ENCODE data around the gene FOXP2. TPM values are rescaled to one million over a fixed set of nuclear protein-coding genes. Genes with fewer than 3 reads are reported as not detected.
"Not testable (repeated sequence)": the region's sequence is repeated elsewhere in the genome, so short reads cannot be mapped to it uniquely, and the experiment has no call there.

The FOXP2 gene
- total and polyA plus RNA-seq, 2 experiments from 2014 or later: 10.0 to 14.7 TPM

GRCh38 chr7:114533131-114533530 is 118.5 kb downstream of the FOXP2 start:
- no peaks in the 10 kb centered on the region for H3K79me2 ChIP-seq
- H3K27me3 ChIP-seq: no peaks in the 10 kb centered on the region
- no peaks in the 10 kb centered on the region for H3K9me2 ChIP-seq (replicated peaks; ENCODE audit: insufficient read depth)
- H3K4me1 ChIP-seq (ENCODE audit: insufficient read depth): peaks cover 11% of the 10 kb centered on the region
- DNase-seq (ENCODE audit: low spot score): no peak
- no peaks in the 10 kb centered on the region for H3K9me3 ChIP-seq (ENCODE audit: low read depth)
- no peak overlapping the region for H2AFZ ChIP-seq
- no peaks in the 10 kb centered on the region for H4K20me1 ChIP-seq (ENCODE audit: insufficient read depth, poor library complexity, severe bottlenecking)
- WGBS (ENCODE audit: low lambda C conversion rate, missing lambda C conversion rate): 62% methylated on average over 3 of the region's 3 CpGs
- H3K36me3 ChIP-seq (replicated peaks; ENCODE audit: insufficient read depth, low read depth): no peaks in the 10 kb centered on the region
- TF ChIP-seq CTCF (IDR thresholded peaks at IDR 0.05; ENCODE audit: poor library complexity): no peak
- TF ChIP-seq EZH2phosphoT487 (IDR thresholded peaks at IDR 0.05; ENCODE audit: low read depth, severe bottlenecking, unreplicated experiment): no peak
- TF ChIP-seq EZH2 (IDR thresholded peaks at IDR 0.05; ENCODE audit: borderline replicate concordance): no peak
- H3K4me2 ChIP-seq: no peak overlapping the region
- H3K27ac ChIP-seq: no peak overlapping the region
- no peak overlapping the region for H3K4me3 ChIP-seq

GRCh38 chr7:114534953-114535352 is 120.3 kb downstream of the FOXP2 start:
- no peak overlapping the region for H2AFZ ChIP-seq
- H3K4me1 ChIP-seq (ENCODE audit: insufficient read depth): peaks cover 5% of the 10 kb centered on the region
- H3K36me3 ChIP-seq (replicated peaks; ENCODE audit: insufficient read depth, low read depth): no peaks in the 10 kb centered on the region
- TF ChIP-seq EZH2 (IDR thresholded peaks at IDR 0.05; ENCODE audit: borderline replicate concordance) (no peak), CTCF (IDR thresholded peaks at IDR 0.05; ENCODE audit: poor library complexity) (no peak), EZH2phosphoT487 (IDR thresholded peaks at IDR 0.05; ENCODE audit: low read depth, severe bottlenecking, unreplicated experiment) (no peak)
- H3K9me3 ChIP-seq (ENCODE audit: low read depth): no peaks in the 10 kb centered on the region
- no peaks in the 10 kb centered on the region for H3K27me3 ChIP-seq
- WGBS (ENCODE audit: low lambda C conversion rate, missing lambda C conversion rate): 62% methylated on average over 2 of the region's 2 CpGs
- no peaks in the 10 kb centered on the region for H3K79me2 ChIP-seq
- H4K20me1 ChIP-seq (ENCODE audit: insufficient read depth, poor library complexity, severe bottlenecking): no peaks in the 10 kb centered on the region
- H3K4me3 ChIP-seq: no peak overlapping the region
- DNase-seq (ENCODE audit: low spot score): no peak
- H3K9me2 ChIP-seq (replicated peaks; ENCODE audit: insufficient read depth): no peaks in the 10 kb centered on the region
- H3K4me2 ChIP-seq: no peak overlapping the region
- H3K27ac ChIP-seq: no peak overlapping the region

GRCh38 chr7:114539575-114539974 is 125.0 kb downstream of the FOXP2 start:
- H3K27ac ChIP-seq: no peak overlapping the region
- H3K79me2 ChIP-seq: no peaks in the 10 kb centered on the region
- no peaks in the 10 kb centered on the region for H3K4me1 ChIP-seq (ENCODE audit: insufficient read depth)
- no peaks in the 10 kb centered on the region for H3K9me2 ChIP-seq (replicated peaks; ENCODE audit: insufficient read depth)
- H3K27me3 ChIP-seq: no peaks in the 10 kb centered on the region
- no peaks in the 10 kb centered on the region for H3K36me3 ChIP-seq (replicated peaks; ENCODE audit: insufficient read depth, low read depth)
- H4K20me1 ChIP-seq (ENCODE audit: insufficient read depth, poor library complexity, severe bottlenecking): no peaks in the 10 kb centered on the region
- H3K9me3 ChIP-seq (ENCODE audit: low read depth): no peaks in the 10 kb centered on the region
- no peak overlapping the region for H3K4me2 ChIP-seq
- H3K4me3 ChIP-seq: no peak overlapping the region
- no peak overlapping the region for H2AFZ ChIP-seq
- DNase-seq (ENCODE audit: low spot score): peak; percentile 23
- TF ChIP-seq EZH2 (IDR thresholded peaks at IDR 0.05; ENCODE audit: borderline replicate concordance) (no peak), CTCF (IDR thresholded peaks at IDR 0.05; ENCODE audit: poor library complexity) (peak; percentile 39), EZH2phosphoT487 (IDR thresholded peaks at IDR 0.05; ENCODE audit: low read depth, severe bottlenecking, unreplicated experiment) (no peak)

GRCh38 chr7:114540291-114540690 is 125.7 kb downstream of the FOXP2 start:
- Histone ChIP-seq H3K4me3 (no peak overlapping the region), H3K4me2 (no peak overlapping the region), H3K27me3 (no peaks in the 10 kb centered on the region), H3K4me1 (ENCODE audit: insufficient read depth) (no peaks in the 10 kb centered on the region), H3K9me2 (replicated peaks; ENCODE audit: insufficient read depth) (no peaks in the 10 kb centered on the region), H3K79me2 (no peaks in the 10 kb centered on the region), H3K9me3 (ENCODE audit: low read depth) (no peaks in the 10 kb centered on the region), H3K36me3 (replicated peaks; ENCODE audit: insufficient read depth, low read depth) (no peaks in the 10 kb centered on the region), H4K20me1 (ENCODE audit: insufficient read depth, poor library complexity, severe bottlenecking) (no peaks in the 10 kb centered on the region), H2AFZ (no peak overlapping the region), H3K27ac (no peak overlapping the region)
- DNase-seq (ENCODE audit: low spot score): no peak
- TF ChIP-seq EZH2phosphoT487 (IDR thresholded peaks at IDR 0.05; ENCODE audit: low read depth, severe bottlenecking, unreplicated experiment) (no peak), CTCF (IDR thresholded peaks at IDR 0.05; ENCODE audit: poor library complexity) (no peak), EZH2 (IDR thresholded peaks at IDR 0.05; ENCODE audit: borderline replicate concordance) (no peak)
- WGBS (ENCODE audit: low lambda C conversion rate, missing lambda C conversion rate): 89% methylated on average over 1 of the region's 1 CpG

GRCh38 chr7:114547346-114547745 is 132.7 kb downstream of the FOXP2 start:
- DNase-seq (ENCODE audit: low spot score); H3K27ac ChIP-seq: not testable (repeated sequence)

More at GRCh38 chr7:114547346-114547745, 132.7 kb downstream of the FOXP2 start:
- WGBS (ENCODE audit: low lambda C conversion rate, missing lambda C conversion rate): 95% methylated on average over 14 of the region's 14 CpGs
- not testable (repeated sequence) for H3K4me1 ChIP-seq (ENCODE audit: insufficient read depth); H3K36me3 ChIP-seq (replicated peaks; ENCODE audit: insufficient read depth, low read depth); H3K9me3 ChIP-seq (ENCODE audit: low read depth); H3K27me3 ChIP-seq; H3K4me2 ChIP-seq; H2AFZ ChIP-seq; H3K79me2 ChIP-seq; H3K9me2 ChIP-seq (replicated peaks; ENCODE audit: insufficient read depth); H4K20me1 ChIP-seq (ENCODE audit: insufficient read depth, poor library complexity, severe bottlenecking); H3K4me3 ChIP-seq
